Measurements from ENCODE around the gene PVR. TPM values are rescaled to one million over a fixed set of nuclear protein-coding genes. Genes with fewer than 3 reads are reported as not detected.

Gene PVR
- total RNA-seq, 1 donor from 2014 or later: 102 TPM

DNA sequence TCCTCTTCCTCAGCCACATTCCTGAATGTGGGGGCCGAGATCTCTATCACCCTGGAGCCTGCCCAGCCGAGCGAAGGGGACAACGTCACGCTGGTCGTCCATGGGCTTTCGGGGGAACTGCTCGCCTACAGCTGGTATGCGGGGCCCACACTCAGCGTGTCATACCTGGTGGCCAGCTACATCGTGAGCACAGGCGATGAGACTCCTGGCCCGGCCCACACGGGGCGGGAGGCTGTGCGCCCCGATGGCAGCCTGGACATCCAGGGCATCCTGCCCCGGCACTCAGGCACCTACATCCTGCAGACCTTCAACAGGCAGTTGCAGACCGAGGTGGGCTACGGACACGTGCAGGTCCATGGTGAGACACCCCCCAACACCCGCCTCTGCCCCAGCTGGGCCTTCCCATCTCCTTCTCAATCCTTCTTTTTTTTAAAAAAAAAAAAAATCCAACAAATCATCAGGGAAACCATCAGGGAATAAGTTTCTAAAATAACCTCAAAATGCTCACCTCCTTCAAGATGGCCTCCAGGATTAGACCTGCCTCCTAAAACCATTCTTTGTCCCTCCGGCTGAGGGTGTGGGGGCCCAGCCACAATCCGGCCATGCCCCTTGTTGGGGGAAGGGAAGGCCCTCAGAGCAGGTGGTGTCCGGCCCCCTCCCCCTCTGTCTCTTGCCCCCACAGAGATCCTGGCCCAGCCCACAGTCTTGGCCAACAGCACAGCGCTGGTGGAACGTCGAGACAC is 59.8 kb downstream of the PVR start:
- FAIRE-seq: no peak
- TF ChIP-seq CTCF (IDR thresholded peaks at IDR 0.05; ENCODE audit: insufficient read depth, low read length, severe bottlenecking): no peak
- DNase-seq (ENCODE audit: low read depth): no peak
- no peaks in the 10 kb centered on the region for H3K27me3 ChIP-seq (ENCODE audit: control insufficient read depth, insufficient read depth, low read length)
- no peak overlapping the region for H3K4me3 ChIP-seq (ENCODE audit: low read depth, low read length)
- no peaks in the 10 kb centered on the region for H3K36me3 ChIP-seq (ENCODE audit: control insufficient read depth, insufficient read depth, low read length)

- Histone ChIP-seq H3K4me3 (ENCODE audit: low read depth, low read length) (no peak overlapping the region), H3K27me3 (ENCODE audit: control insufficient read depth, insufficient read depth, low read length) (no peaks in the 10 kb centered on the region), H3K36me3 (ENCODE audit: control insufficient read depth, insufficient read depth, low read length) (no peaks in the 10 kb centered on the region)
- DNase-seq (ENCODE audit: low read depth) (no peak), FAIRE-seq (no peak)
- no peak for TF ChIP-seq CTCF (IDR thresholded peaks at IDR 0.05; ENCODE audit: insufficient read depth, low read length, severe bottlenecking)
Measured at GRCh38 chr19:44704982-44705381, 61.3 kb downstream of the PVR start.

DNA sequence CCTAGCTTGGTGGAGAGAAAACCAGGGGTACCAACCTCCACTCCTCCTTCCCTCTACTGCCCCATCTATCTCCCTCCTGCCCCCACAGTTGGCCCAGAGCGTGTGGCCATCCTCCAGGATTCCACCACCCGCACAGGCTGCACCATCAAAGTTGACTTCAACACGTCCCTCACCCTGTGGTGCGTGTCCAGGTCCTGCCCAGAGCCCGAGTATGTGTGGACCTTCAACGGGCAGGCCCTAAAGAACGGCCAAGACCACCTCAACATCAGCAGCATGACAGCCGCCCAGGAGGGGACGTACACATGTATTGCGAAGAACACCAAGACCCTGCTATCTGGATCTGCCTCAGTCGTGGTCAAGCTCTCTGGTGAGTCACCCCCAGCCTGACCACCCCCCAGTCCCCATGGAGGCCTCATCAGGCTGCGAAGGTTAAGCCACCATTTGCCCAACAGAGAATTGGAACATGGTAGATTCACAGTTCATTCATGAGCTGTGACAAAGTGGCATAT is 61.8 kb downstream of the PVR start:
- no peaks in the 10 kb centered on the region for H3K27me3 ChIP-seq (ENCODE audit: control insufficient read depth, insufficient read depth, low read length)
- DNase-seq (ENCODE audit: low read depth) (no peak), FAIRE-seq (no peak)
- TF ChIP-seq CTCF (IDR thresholded peaks at IDR 0.05; ENCODE audit: insufficient read depth, low read length, severe bottlenecking): no peak
- no peaks in the 10 kb centered on the region for H3K36me3 ChIP-seq (ENCODE audit: control insufficient read depth, insufficient read depth, low read length)
- no peak overlapping the region for H3K4me3 ChIP-seq (ENCODE audit: low read depth, low read length)

DNA sequence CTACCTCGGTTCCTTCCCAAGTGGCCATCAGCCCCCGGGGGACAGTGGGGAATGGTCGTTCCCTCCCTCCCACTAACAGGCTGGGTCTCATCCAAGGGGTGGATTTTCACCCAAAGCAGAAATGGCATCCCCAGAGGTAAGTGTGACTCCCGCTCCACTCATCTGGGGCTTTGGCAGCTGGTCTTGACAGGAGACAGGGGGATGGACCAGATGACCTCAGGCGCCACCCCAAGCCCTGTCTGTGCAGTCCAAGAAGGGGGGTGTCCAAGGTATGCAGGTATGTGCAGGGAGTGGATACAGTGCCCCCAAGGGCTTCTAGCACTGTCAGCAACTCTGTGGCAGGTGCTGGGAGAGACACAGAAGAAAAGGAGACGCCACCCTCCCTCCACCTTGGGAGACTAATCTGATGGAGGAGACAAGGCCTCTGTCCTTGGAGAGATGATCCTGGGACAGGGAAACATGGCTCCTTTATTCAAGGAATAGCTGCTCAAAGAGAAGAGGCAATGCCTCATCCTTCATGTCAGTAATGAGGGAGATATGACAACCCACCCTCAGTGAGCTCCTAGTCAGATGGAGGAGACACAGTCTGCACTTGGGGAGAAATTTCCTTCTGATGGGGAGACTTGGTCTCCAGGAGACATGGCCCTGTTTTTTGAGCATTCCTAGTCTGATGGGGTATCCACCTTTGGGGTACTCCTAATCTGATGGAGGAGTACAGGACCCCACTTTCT is 63.0 kb downstream of the PVR start:
- DNase-seq (ENCODE audit: low read depth) (no peak), FAIRE-seq (no peak)
- no peak overlapping the region for H3K4me3 ChIP-seq (ENCODE audit: low read depth, low read length)
- TF ChIP-seq CTCF (IDR thresholded peaks at IDR 0.05; ENCODE audit: insufficient read depth, low read length, severe bottlenecking): no peak
- H3K27me3 ChIP-seq (ENCODE audit: control insufficient read depth, insufficient read depth, low read length): no peaks in the 10 kb centered on the region
- no peaks in the 10 kb centered on the region for H3K36me3 ChIP-seq (ENCODE audit: control insufficient read depth, insufficient read depth, low read length)

- DNase-seq (ENCODE audit: low read depth) (no peak), FAIRE-seq (no peak)
- no peaks in the 10 kb centered on the region for H3K27me3 ChIP-seq (ENCODE audit: control insufficient read depth, insufficient read depth, low read length)
- no peaks in the 10 kb centered on the region for H3K36me3 ChIP-seq (ENCODE audit: control insufficient read depth, insufficient read depth, low read length)
- H3K4me3 ChIP-seq (ENCODE audit: low read depth, low read length): no peak overlapping the region
- no peak for TF ChIP-seq CTCF (IDR thresholded peaks at IDR 0.05; ENCODE audit: insufficient read depth, low read length, severe bottlenecking)
Measured at GRCh38 chr19:44707794-44708193, 64.1 kb downstream of the PVR start.

Measured in bronchial epithelial cell (primary cell).